Esophagus squamous epithelium (tissue), 4 donors: ENCODE data around the gene IP6K3.

Experiments
- POLR2A ChIP-seq, 4 donors: fragments of 450-650 bp; IDR thresholded peaks; one replicate each; pipeline ENCODE4 v1.6.1; 2017; ENCODE audit warnings: antibody characterized with exemption in 4 of 4, mild to moderate bottlenecking in 4 of 4, moderate library complexity in 3 of 4
- TF ChIP-seq, protein P1 (sequence below), 6 experiments: fragments of 450-650 bp in 4 of 6; fragments of 200-600 bp in 2 of 6; sonication (generic) in 2 of 6; IDR thresholded peaks; one replicate each; pipeline ENCODE4 v1.5.1; 2016 to 2019; ENCODE audit warnings: antibody characterized with exemption in 6 of 6, mild to moderate bottlenecking in 4 of 6, moderate library complexity in 4 of 6

DNA sequence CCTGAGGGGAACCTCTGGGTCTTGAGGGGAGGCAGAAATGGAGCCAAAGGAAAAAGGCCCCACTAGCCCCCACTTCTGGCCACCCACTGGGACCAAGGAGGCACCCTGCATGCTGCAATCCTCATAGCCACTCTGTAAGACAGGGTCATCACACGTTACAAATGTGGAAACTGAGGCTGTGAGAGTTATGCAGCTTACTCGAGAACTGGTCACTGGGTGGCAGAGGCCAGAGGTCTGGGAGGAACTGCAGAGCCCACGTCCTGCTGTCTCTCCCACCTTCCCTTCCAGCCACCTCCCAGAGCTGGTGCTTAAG, 24.1 kb upstream of the IP6K3 start:
- no peak for TF ChIP-seq POLR2A (IDR thresholded peaks at IDR 0.05)
- TF ChIP-seq, protein P1, sequence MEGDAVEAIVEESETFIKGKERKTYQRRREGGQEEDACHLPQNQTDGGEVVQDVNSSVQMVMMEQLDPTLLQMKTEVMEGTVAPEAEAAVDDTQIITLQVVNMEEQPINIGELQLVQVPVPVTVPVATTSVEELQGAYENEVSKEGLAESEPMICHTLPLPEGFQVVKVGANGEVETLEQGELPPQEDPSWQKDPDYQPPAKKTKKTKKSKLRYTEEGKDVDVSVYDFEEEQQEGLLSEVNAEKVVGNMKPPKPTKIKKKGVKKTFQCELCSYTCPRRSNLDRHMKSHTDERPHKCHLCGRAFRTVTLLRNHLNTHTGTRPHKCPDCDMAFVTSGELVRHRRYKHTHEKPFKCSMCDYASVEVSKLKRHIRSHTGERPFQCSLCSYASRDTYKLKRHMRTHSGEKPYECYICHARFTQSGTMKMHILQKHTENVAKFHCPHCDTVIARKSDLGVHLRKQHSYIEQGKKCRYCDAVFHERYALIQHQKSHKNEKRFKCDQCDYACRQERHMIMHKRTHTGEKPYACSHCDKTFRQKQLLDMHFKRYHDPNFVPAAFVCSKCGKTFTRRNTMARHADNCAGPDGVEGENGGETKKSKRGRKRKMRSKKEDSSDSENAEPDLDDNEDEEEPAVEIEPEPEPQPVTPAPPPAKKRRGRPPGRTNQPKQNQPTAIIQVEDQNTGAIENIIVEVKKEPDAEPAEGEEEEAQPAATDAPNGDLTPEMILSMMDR (IDR thresholded peaks at IDR 0.05), result no peak
